H1 (cell line): ENCODE measurements around the gene DCANP1. TPM values are rescaled to one million over a fixed set of nuclear protein-coding genes. Genes with fewer than 3 reads are reported as not detected.

Experiments
- CTBP2 ChIP-seq: IDR thresholded peaks from 2 replicates; pipeline ENCODE4 v1.7.0; 2011; ENCODE audit warnings: borderline replicate concordance, mild to moderate bottlenecking, moderate library complexity, mixed read lengths, low read length; ENCODE audit not compliant: insufficient read depth, insufficient read length
- polyA plus RNA-seq, 7 experiments: library from polyadenylated mRNA; depleted of rRNA in 3 of 7; stranded (reverse) in 5 of 7; unstranded in 2 of 7; fragments of >200 nt in 5 of 7; fragments of 200-250 nt in 2 of 7; gene quantifications; 1 replicate in 5 of 7; 2 replicates in 1 of 7; 4 replicates in 1 of 7; pipeline versions ENCODE4 v1.2.1 to v1.2.3, GENCODE V29; 2011 to 2013; ENCODE audit warnings: missing spikeins in 2 of 7, mixed read lengths in 2 of 7
- total RNA-seq: library from RNA; stranded (reverse); fragmentation: NEBNext Ultra II Directional; extraction: Animal tissue kit (Norgen Biotek cat#: 25700); gene quantifications from 2 replicates; pipeline ENCODE4 v1.2.1, GENCODE V29; 2021

Gene DCANP1
- total and polyA plus RNA-seq, 2 of the 8 experiments (the other 6 are each of a cell fraction or from before 2014, with no cell fraction given), result not detected

DNA sequence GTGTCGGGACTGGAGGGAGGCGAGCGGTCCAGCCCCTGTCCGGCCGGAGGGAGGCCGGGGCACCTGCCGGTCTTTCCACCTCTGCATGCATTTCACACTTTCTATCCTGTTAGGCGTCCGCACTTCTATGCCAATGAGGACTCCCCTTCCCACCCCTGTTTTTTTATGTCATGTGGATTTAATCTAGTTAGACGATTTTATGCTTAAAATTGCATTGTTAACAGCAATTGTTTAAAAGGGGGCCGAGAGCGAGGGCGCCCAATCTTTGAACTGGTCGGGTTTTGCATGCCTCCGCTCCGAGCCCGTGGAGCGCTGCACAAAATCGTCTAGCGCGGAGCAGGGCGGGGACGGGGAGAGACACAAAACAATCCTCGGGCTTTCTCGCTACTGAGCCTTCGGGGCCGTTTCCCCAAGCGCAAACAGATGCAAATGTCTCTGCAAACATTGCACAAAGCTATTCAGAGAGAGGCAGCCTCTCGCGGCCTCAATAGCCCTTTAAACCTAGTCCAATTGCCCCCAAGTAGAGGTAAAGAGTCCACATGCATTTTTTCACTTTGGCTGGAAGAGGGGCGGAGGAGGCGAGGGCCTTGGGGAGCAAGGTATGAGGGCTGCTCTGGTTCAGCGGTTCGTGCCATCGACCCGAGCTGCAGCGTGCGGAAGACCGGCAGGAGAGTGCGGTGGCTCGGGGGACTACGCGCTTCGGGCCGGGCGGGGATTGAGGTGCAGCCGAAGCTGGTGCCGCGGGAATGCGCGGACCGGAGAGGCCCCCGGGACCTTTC, 42.5 kb upstream of the DCANP1 start (continued):
- peak; percentile 30 for TF ChIP-seq CTBP2
